ENCODE measurements around the gene PAM16.
A peak's percentile ranks its signal among the peaks of the same experiment; 100 is the strongest.

PAM16 gene

DNA sequence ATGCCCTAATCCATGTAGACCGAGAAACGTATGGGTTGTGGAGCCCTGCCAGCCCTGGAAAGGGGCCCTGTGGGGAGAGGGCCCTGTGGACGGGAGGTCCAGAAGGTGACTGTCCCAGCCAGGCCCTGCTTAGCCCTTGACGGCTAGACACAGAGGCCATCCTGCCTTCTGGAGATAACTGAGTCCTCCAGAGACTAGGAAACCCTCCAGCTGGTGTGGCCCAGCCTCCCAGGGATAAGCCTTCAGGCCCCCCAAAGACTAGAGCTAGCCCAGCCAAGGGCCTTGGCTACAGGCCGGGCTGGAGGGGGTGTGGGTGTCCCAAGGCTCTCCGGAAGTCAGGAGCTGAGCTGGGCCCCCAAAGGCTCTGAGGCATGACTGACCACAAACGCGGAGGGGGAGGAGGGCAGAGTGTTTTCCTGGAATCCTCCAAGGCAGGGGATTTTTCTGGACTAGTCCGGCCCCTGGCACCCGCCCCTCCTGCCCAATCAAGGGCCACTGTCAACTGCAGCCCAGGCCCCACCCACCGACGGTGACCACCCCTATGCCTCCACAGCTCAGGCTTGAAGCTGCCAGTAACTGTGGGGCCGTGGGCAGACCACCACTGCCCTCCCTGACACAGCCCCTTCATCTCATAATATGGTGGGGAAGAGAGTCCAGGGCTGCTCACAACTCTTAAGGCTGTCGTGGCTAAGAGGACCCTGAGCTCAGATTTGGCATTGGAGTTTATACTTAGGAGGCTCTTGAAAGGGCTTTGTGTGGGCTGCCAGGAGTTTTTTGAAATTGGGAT lies 19.6 kb upstream of the PAM16 start:
- peak; percentile 77 for DNase-seq

DNA sequence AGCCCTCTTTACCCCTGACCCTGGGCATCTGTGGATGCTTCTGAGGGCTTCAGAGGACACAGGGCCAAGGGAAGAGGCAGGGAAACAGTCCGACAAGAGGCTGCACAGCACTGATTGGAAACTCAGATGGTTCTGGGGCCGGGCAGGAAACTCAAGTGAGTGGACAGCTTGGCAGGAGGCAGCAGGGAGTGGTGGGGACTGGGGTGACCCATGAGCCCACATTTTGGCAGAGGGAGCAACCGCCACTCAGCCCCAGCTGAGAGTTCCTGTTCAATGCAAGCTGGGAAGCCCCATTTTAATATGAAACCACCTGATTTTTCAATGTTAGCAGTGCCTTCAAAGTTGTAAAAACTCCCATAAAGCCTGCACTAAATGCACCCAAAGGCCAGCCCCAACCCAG lies 19.0 kb upstream of the PAM16 start:
- no peak for DNase-seq

DNA sequence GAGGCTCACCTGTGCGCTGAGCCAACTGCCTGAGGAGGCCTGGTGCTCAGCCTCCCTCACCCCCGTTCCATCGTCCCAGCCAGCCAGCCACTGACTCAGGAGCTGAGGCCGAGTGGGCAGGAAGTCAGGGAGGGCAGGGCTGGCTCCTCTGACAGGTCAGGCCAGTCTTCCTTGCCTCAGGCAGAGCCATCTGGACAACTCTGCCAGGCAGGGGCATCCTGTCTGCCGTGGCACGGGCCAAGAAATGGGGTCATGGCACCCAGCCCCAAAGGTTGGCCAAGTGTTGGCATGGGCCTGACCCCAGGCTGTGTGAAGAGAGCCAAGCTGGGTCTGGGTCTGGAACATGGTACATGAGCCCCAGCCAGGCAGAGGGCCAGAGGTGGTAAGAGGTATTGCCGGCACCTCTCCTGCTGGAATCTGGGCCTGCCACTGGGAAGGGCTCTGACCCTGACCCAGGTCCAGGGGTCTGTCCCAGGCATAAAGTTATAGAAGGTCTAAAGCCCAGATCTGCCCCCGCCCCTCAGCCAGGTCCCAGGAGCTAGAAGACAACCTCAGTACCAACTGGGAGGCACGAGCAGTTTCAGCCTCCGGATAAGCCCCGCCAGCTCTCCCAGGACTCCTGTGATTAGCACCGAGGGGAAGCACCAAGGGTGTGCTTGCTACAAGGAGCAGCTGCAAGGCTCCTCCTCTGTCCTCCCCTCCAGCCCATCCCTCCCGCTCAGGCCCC lies 18.0 kb upstream of the PAM16 start:
- DNase-seq: no peak

DNA sequence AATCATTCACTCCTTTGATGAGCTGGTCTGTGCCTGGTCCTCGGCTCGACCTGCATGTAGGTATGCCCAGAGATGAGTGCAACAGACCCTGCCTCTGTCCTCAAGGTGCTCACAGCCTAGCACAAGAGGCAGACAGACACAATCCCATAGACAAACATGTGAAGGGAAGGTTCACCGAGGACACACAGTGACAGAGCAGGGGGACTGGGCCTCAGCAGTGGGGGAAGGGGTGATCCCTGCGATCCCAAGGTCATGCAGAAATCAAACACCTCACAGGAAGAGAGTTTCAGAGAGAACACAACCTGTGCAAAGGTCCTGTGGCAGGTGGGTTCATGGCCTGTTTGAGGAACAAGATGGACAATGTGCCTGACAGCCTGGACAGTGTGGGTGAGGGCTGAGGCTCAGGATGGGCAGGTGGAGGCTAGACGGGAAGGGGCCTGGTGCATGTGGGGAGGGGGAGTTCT lies 16.3 kb upstream of the PAM16 start:
- no peak for DNase-seq

DNA sequence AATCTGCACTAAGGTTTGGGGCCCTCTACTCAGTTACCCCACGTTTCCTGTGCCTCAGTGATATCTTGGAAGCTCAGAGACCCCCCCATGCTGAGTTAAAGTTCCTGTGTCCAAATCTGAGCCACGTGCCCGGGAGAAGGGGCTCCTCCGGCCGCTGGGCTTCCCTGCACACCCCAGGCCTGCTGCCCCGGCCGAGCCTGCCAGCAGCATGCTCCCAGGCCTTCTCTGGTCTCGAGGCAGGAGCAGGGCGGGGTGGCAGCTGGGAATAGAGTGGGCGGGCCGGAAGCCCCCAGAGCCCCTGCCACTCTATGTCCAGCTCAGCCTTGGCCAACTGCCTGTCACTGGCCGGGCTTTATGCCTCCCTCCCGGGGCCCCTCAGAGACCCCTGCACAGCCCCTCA lies 14.9 kb upstream of the PAM16 start:
- DNase-seq: no peak

DNA sequence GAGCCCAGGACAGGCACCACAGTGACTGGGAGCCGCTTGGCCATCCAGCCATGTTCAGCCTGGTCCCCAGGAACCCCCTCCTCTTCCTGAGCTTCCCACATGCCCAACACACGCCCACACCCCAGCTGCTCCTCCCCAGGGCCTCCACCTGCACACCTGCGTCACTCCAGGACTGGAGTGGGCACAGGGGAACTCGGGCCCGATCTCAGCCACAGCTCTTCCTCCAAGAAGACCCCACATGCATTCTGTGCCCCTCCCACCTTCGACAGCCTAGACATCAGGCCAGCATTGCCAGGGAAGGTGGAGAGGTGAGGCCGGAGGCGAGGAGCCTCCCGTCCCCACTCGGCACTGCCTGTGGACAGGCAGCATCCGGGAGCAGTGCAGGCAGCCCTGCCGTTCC lies 14.5 kb upstream of the PAM16 start:
- no peak for DNase-seq

DNA sequence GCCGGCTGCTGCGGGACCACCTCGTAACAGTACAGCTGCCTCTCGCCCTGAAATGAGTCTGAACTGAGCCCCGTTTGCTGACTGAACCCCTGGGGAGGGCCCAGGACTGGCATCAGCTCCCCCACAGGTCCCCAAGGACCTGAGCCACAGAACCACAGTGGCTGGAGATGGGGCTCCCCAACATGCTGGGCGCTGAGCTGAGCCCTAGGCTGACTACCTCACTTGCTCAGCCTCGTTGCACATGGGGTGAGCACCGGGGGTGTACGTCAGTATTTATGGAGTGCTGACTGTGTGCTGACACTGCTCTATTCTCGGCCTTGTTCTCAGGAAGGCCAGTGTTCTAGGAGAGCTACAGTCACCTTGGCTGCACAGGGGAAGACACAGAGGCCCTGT lies 13.9 kb upstream of the PAM16 start:
- no peak for DNase-seq

DNA sequence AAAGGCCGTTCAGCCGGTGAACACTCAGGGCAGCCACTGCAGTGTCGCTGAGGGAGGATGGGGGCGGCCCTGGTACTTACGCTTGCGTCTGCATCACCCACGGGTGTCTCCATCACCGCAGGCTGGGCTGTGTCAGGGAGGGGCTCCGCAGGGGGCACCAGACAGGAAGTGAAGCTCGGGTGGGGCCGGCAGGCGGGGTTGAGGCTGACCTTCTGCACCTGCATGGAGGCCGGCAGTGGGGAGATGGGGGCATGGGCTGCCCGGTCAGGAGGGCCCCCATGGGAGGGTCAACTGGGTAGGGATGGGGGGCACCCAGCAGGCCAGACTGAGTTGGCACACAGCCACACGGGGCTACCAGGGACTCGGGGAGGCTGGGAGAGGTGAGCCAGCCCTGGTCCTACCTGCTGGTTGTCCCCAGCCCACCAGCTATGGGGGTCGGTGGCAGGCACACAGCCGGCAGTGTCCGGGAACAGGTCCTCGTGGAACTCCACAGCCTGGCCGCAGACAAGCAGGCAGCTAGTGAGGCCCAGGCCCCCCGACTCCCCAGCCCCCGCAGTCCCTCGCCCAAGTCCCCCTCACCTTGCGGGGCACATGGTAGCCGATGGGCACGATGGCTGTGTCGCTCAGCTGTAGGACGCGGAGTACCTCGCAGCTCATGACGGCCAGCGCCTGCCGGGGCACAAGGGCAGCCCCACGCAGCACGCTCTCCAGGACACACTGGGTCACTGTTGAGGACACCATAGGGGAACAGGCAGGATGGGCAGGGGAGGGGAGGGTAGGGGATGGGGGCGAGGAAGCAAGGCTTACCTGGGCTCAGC lies 13.3 kb upstream of the PAM16 start:
- DNase-seq: no peak

DNA sequence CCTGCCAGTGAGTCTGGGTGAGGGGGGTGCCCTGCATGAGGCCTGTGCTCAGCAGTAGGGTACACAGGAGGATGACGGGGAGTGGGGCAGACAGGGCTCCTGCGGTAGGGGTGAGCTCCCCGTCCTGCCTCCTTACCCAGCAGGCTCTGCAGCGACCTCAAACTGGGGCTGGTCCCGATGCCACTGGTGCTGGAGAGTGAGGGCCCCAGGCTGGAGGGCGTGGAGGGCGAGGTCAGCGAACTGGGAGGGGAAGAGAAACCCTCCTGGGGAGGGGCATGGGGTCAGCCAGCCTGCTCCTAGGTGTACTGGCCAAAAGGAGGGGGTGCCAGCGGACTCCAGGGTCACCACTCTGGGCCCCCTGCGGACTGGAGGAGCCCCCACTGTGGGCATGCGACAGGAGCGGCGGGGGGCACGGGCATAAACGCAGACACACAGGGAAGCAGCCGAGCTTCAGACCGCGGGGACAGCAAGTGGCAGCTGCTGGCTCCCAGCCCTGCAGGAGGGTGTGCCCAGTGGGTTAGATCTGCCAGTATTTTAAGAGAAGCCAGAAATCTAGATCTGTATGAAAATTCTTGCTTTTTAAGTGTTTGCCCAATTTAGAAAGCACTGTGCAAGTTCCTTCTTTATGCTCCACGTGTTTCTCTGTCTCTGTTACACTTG lies 11.5 kb upstream of the PAM16 start:
- DNase-seq: no peak

DNA sequence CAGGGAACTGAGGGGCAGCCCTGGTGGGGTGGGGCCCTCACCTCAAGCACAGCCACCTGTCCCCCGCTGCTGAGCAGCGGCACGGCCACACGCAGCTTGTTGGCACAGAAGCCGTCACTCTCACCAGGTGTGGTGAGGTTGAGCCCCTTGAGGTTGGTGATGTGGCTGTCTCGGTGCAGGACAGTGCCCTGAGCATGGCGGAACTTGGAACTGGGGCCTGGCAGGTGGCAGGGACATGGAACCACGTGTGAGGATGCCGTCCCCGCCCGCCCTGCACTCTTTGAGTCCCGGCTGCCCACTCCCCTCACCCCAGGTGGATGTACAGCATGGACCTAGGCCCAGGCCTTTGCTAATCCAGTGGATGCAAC lies 10.8 kb upstream of the PAM16 start:
- DNase-seq: no peak

DNA sequence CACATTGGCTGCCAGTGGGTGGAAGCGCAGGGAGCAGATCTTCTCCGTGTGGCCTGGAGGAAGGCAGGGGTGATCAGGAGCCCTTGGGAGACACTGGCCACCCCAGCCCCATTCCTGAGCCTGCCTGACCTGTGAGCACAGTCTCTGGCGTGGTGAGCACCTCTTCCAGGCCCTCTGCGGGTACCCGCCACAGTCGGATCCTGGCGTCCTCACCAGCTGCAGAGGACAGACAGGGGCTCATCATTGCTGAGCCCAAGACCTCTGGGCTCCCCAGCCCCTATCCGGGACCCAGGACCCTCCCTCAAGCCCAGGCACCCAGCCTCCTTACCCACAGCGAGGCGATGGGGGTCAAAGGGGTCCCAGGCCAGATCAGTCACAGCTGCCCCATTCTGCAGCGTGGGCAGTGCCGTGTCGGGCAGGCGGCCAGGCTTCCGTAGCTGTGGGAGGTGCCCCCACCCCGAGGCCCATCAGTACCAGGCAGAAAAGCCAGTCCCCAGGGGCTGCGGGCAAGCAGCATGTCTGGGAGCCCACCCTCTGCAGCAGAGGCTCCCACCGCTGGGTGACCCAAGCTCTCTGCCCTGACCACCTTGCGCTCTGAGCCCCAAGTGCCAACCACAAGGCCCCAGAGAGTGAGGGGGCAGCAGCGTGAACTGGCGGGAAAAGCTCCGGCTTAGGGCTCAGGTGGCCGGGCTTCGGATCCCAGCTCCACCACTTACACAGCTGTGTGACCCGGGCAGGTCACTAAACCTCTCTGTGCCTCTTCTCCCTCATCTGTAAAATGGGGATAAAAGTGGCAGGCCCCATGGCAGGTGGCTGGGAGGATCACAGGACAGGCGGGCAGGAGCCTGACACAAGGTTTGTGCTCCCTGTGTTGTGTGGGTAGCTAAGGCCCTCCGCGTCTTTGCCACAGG lies 10.2 kb upstream of the PAM16 start:
- DNase-seq: no peak

DNA sequence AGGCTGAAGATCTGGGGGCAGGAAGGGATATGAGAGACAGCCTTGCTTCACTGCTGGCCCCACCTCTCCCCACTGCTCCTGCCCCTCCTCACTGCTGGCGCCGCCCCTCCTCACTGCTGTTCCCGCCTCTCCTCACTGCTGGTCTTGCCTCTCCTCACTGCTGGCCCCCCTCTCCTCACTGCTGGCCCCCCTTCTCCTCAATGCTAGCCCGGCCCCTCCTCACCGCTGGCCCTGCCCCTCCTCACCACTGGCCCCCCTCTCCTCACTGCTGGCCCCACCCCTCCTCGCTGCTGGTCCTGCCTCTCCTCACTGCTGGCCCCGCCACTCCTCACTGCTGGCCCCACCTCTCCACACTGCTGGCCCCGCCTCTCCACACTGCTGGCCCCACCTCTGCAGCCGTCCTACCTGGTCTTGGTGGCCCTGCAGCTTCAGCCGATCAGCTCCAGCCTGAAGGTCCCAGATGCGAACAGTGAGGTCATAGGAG lies 9.5 kb upstream of the PAM16 start:
- DNase-seq: no peak

DNA sequence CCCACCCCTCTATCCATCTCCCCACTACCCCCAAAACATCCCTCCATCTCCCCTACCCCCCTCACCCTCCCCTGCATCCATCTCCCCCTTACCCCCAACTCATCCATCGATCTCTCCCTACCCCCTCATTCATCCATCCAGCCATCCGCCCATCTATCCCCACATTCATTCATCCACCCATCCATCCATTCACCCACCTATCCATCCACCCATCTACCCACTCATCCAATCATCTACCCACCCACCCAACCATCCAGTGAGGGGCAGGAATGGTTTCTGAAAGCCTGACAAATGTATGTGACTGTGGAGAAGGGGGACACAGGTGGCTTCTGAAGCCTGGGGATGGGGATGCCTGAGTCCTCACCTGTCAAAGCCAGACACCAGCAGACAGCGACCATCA lies 8.8 kb upstream of the PAM16 start:
- no peak for DNase-seq

DNA sequence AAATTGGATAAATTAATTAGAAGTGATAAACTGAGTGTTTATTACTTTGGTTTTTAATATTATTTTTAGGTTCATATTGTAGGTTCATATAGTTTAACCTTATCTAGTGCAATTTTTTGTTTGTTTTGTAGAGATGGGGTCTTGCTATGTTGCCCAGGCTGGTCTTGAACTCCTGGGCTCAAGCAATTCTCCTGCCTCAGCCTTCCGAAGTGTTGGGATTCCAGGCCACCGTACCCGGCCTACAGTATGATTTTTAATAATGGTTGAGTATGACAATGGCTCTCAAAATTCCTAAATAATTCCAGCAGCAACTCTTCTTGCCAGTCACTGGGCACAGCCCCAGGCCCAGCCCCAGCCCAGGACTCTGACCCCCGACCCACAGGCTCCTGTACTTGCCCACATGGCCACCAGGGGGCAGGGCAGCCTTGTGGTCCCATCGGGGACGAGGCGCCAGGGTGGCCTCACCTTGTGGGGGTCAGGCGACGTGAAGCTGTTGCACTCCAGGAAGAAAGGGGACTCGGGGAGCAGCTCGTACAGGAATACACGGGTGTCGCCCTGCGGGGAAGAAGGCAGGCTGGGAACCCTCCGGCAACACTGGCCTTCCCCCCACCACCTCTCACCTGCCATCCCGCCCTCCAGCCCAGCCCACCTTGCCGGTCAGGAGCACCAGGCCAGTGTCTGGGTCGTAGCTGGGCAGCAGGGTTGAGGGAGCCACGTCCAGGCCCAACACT lies 7.9 kb upstream of the PAM16 start:
- DNase-seq: peak; percentile 37

DNA sequence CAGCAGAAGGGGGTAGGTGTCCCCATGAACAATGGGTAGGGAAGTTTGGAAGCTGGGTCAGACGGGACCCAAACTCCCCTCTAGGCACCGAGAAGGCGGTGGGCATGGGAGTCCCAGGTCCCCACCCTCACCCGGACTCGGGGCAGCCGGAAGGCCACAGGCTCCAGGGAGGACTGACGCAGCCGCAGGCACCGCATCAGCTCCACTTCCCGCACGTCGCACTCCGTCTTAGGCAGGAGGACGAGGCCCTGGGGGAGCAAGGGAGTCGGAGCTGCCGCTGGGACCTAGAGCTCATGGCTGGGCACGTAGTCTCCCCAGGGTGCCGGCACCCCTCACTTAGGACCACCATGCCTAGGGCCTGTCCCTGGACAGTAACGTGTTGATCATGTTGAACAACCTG lies 7.1 kb upstream of the PAM16 start:
- DNase-seq: no peak

DNA sequence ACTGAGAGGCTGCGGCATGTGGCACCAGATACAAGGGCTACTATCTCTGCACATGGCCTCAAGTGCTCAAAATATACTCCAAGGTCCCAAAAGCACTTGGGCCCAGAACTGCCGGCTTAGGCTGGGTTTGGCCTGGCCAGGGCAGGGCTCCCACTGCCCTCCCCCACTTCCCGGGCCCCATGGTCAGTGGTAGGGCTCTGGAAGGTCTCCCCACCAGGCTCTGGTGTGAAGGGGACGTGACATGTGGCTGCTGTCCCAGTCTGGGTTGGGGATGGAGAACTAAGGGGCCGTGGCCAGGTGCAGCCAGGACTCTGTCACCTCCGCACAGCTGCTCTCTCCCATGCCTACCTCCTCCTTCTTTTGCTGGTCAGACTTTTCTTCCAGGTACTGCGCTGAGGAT lies 5.7 kb upstream of the PAM16 start:
- no peak for DNase-seq

DNA sequence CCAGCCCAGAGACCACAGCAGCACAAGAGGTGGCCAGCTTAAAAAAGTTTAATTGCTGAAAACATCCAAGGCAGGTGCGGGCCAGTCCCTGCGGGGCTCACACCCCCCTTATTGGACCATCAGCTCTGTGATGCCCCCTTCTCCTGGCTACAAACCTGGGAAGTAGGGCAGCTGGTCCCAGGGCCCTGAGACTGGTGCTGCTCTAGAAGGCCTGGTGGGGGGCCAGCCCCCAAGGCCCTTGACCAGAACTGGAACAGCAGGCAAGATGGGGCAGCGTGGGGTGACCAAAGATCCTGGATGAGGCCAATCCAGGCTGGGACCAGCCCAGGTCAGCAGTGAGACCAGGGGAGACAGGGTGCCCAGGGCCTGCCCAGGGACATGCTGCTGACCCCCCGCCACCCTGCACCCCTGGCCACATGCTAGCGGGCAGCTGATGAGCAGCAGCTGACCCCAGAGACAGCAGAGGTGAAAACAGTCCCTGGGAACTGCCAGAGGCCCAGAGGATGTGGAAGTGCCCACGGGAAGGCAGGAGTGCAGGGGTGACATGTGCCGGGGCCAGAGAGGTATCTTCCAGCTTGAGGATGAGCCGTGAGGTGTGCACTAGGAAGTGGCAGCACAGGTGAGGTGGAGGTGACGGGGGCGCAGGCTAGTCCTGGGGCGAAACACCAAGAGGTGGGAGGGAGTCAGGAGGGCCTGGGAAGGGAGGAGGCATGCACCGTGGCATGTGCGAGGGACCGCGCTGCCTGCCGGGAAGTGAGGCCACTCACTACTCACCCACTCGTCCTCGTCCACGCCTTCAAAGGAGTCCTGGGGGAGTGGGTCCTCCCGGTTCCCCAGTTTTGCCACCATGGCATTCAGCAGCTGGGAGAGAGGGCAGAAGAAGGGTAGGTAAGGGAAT lies 3.6 kb upstream of the PAM16 start:
- no peak for DNase-seq

DNA sequence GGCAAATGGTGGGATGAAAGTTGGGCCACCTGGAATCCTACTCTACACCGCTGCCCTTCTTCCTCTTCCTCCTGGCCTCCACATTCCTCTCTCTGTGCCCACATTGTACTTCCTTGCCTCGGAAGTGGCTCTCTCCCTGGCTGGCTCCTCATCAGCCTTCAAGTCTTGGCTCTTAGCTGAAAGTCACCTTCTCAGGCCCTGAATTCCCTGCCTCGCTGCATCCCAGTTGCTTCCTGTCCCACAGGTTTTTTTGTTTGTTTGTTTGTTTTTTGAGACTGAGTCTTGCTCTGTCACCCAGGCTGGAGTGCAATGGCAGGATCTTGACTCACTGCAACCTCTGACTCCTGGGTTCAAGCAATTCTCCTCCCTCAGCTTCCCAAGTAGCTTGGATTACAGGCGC lies 2.6 kb upstream of the PAM16 start:
- no peak for DNase-seq

DNA sequence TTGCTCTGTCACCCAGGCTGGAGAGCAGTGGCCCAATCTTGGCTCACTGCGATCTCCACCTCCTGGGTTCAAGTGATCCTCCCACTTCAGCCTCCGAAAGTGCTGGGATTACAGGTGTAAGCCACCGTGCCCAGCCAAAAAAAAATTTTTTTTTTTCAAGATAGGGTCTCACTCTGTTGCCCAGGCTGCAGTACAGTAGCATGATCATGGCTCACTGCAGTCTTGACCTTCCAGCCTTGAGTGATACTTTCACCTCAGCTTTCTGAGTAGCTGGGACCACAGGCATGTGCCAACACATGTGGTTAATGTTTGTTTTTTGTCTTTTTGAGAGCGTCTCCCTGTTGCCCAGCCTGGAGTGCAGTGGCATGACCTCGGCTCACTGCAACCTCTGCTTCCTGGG lies 1.7 kb upstream of the PAM16 start:
- DNase-seq: no peak

DNA sequence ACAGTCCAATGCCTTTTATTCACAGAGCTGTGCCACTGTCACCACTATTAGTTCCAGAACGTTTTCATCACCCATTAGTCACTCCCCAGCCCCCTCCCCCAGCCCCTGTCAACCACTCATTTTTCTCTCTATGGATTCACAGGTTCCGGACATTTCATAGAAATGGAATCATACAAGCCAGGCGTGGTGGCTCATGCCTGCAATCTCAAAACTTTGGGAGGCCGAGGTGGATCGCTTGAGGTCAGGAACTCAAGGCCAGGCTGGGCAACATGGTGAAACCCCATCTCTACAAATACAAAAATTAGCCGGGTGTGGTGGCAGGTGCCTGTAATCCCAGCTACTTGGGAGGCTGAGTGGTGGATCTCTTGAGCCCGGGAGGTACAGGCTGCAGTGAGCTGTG lies 759 bp upstream of the PAM16 start:
- peak; percentile 65 for DNase-seq

Measured in fibroblast of skin of abdomen (primary cell).